Stimulated activated CD4-positive, alpha-beta T cell treated with anti-CD3 and anti-CD28 coated beads, Interleukin-1b, Interleukin-23, amount 100 ng/mL, for 48 hours (primary cell): ENCODE measurements around the gene PCSK4.
A peak's percentile ranks its signal among the peaks of the same experiment; 100 is the strongest.
"Not testable (repeated sequence)": the region's sequence is repeated elsewhere in the genome, so short reads cannot be mapped to it uniquely, and the experiment has no call there.

Experiments used
- DNase-seq: peaks from one replicate; pipeline ENCODE4 v3.0.0-alpha.2; 2020

PCSK4 gene

DNA sequence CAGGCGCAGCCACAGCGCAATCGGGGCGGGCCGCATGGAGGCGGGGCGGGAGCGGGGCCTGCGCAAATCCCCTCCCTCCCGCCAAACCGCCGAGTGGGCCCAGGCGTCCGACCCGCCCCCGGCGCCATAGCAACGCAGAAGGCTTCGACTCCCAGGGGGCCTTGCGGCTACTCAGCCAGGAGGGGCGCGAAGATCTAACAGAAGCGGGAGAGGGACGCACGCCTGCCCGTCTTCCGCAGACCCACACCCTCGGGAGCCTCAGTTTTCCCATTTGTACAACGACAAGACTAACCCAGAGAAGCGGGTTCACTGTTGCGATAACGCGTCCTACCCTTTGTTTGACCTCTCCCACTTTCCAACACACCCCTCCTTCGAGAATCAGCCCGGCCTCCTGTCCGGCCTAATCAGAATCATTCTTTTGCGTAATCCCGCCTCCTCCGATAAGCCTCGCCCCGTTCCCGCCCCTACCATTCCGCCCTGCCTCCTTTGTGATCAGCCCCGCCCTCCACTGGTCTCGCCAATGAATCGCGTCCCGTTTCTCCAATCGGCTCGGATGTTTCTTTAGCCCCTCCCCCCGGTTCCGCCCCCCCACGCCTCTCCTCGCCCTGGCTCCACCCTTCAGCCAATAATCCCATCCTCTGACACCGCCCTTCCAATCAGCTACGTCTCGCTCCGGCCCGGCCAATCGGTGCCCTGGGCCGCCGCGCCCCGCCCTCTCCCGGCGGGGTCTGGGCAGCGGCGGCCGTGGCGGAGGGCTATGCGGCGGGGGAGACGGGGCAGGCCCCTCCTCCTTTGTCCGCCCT is at the start of gene PCSK4:
PCSK4 (minus strand) TSS at position 40 of the 803 bp plus-strand sequence; CDS start at position 36, 4 bp downstream.
- peak; percentile 99 for DNase-seq

DNA sequence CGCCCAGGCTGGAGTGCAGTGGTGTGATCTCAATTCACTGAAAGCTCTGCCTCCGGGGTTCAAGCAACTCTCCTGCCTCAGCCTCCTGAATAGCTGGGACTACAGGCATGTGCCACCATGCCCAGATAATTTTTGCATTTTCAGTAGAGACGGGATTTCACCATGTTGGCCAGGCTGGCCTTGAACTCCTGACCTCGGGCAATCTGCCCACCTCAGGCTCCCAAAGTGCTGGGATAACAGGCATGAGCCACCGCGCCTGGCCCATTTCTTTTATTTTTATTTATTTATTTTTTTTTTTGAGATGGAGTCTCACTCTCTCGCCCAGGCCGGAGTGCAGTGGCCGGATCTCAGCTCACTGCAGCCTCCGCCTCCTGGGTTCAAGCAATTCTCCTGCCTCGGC is 49.6 kb upstream of the PCSK4 start:
- DNase-seq, result not testable (repeated sequence)

DNA sequence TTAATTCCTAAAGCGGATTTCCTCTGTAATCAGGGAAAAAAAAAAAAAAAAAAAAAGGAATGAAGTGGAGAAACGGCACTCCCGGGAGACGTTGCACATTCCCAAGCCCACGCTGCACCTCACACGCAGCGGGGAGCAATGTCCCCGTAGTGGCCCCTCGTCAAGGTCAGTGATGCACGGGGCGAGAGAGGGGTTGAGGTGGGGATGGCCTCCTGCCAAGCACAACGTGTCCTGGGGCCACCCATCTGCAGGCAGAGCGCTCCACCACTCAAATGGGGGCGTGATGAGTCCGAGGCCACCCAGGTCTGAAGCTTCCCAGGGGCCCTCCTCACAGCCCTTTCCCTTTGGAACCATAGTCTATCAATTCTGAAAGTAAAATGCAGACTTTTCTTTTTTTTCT is 48.8 kb upstream of the PCSK4 start:
- DNase-seq, result no peak

DNA sequence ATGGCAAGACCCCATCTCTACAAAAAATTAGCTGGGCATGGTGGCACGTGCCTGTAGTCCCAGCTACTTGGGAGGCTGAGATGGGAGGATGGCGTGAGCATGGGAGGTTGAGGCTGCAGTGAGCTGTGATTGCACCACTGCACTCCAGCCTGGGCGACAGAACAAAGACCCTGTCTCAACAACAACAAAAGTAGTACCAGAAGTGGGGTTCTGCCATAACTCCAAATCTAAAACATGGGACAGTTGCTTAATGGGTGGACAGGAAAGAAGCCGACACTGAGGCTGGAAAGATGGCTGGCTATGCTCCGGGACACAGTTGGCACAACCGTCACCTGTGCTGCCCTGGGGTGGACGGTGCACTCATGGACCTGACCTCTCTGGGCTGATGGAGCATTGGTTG is 45.5 kb upstream of the PCSK4 start:
- DNase-seq, result not testable (repeated sequence)

DNA sequence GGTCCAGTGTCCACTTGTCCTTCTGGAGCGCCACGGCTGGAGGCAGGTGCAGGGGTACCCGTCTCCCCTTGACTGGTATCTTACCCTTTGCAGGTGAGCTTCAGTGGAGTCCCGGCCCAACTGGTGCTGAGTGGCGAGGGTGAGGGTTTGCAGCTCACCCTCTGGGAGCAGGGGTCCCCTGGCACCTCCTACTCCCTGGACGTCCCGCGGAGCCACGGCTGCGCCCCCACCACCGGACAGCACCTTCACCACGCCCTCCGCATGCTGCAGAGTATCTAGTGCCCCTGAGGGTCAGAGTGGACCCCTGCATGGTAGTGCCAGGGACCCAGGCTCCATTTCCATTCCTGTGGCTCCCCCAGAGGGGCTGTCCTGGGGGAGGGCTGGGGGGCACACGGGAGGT is 44.8 kb upstream of the PCSK4 start:
- DNase-seq, result no peak

DNA sequence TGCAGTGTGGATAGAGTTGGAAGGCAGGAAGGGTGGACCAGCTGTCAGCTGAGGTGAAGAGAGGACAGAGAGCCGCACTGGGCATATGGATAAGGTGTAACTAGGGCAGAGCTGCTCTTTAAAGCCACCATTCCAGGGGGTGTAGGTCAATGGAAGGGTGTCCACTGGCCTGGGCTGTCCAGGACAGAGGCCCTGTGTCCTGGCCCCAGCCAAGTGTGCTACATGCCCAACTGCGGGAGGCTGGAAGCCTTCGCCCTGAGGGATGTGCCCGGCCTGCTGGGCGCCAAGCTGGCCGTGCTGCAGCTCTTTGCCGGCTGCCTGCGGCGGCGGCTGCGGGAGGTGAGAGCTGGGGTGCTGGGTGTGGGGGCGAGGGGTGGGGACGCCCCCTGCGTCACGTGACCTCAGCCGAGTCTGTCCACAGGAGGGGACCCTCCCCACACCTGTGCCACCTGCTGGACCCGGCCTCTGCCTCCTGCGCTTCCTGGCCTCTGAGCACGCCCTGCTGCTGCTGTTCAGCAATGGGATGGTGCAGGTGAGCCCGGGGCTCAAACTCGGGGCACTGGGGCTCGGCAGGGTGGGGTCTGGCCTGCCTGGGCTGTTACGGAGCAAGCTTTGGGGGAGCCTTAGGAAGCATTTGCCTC is 43.5 kb upstream of the PCSK4 start:
- DNase-seq, result no peak

DNA sequence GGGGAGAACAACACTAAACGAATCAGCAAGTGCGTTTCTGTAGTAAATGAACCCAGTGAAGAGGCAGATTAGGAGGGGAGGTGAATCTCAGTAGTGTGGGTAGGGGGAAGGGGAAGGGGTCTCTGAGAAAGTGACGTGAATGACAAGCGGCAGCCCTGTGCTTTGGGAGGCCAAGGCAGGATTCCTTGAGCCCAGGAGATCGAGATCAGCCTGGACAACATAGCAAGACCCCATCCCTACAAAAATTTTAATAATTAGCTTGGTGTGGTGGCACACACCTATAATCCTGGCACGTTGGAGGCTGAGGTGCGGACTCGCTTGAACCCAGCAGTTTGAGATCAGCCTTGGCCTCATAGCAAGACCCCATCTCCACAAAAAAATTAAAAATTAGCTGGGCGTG is 41.9 kb upstream of the PCSK4 start:
- DNase-seq, result no peak

DNA sequence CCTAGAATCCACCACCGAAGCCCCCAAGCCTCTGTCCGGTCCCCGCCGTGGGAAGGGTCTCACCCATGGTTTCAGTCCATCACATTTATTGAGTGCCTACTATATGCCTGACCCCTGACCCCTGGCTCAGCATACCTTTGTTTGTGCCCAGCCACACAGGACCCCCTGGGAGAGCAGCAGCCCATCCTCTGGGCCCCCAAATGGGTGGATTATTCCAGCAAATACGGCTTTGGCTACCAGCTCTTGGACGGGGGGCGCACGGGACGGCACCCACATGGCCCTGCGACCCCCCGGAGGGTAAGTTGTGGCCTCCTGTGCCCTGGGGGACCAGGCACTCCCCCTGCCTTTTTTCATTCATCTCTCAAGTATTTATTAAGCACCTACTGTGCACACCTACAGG is 41.4 kb upstream of the PCSK4 start:
- DNase-seq, result no peak

DNA sequence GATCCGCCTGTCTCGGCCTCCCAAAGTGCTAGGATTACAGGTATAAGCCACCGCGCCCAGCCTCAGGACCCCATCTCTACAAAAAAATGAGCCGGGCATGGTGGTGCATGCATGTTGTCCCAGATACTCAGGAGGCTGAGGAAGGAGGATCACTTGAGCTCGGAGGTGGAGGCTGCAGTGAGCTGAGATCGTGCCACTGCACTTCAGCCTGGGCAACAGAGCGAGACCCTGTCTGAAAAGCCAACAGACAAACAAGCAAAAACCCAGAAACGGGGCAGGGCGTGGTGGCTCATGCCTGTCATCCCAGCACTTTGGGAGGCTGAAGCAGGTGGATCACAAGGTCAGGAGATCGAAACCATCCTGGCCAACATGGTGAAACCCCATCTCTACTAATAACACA is 40.7 kb upstream of the PCSK4 start:
- not testable (repeated sequence) for DNase-seq

DNA sequence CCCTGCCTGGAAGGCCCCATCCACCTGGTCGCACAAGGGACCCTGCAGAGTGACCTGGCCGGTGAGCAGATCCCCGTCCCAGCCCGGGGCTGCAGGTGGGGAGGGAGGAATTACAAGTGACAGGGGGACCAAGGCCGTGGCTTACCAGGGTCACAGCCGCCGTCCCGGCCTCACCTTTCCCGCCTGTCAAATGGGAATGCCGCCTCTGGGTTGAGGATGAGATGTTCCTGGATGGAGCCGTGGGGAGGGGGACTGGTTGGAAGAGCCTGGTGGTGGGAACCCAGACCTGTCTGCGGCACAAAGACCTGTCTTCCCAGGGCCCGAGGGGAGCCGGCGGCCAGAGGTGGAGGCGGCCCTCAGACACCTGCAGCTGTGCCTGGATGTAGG is 39.3 kb upstream of the PCSK4 start:
- no peak for DNase-seq

DNA sequence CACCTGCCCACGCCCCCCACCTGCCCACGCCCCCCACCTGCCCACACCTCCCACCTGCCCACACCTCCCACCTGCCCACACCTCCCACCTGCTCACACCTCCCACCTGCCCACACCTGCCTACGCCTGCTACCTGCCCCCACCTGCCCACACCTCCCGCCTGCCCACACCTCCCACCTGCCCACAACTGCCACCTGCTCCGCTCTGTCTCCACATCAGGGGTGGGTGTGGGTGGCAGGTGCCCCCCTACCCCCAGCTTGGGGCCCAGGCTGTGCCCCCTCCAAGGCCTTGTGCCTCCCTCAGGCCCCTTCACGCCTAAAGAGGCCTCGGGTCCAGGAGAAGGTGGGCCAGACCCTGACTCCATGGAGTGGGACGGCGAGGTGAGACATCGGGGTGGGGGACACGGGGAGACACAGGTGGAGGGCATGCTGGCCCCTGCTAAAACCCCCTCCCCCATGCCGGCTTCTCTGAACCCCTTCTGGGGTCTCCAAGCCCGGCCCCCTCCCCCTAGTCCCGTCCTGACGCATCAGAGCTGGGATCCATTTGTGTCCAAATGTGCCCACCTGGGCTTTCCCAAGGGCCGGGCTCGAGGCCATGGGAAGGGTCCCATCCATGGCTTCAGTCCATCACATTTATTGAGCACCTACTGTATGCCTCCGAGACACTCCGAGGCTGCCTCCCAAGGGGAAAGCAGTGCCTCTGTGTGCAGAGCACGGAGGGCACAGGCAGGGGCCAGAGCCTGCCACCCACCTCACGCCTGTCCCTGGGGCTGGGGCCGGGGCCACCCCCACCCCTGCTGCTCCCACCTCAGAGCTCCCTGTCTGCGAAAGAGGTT is 38.7 kb upstream of the PCSK4 start:
- no peak for DNase-seq

DNA sequence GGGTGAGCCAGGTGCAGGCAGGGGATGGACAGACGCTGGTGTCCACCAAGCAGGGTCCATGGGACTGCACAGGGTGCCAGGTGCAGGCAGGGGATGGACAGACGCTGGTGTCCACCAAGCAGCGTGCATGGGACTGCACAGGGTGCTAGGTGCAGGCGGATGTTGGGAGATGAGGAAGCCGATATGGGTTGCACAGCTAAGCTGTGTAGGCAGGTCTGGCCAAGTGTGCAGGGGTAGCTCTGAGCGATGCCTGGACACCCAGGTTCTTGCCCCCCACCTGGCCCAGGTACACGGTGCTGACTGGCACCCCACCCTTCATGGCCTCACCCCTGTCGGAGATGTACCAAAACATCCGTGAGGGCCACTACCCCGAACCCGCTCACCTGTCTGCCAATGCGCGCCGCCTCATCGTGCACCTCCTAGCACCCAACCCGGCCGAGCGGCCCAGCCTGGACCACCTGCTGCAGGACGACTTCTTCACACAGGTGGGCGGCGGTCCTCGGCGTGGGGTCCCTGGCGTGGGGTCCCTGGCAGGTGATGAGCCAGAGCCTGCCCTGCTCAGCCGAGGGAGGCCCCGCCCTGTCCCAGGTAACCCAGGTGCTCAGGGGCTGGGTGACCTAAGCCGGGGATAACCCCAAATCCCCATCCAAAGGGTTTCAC is 37.6 kb upstream of the PCSK4 start:
- no peak for DNase-seq

DNA sequence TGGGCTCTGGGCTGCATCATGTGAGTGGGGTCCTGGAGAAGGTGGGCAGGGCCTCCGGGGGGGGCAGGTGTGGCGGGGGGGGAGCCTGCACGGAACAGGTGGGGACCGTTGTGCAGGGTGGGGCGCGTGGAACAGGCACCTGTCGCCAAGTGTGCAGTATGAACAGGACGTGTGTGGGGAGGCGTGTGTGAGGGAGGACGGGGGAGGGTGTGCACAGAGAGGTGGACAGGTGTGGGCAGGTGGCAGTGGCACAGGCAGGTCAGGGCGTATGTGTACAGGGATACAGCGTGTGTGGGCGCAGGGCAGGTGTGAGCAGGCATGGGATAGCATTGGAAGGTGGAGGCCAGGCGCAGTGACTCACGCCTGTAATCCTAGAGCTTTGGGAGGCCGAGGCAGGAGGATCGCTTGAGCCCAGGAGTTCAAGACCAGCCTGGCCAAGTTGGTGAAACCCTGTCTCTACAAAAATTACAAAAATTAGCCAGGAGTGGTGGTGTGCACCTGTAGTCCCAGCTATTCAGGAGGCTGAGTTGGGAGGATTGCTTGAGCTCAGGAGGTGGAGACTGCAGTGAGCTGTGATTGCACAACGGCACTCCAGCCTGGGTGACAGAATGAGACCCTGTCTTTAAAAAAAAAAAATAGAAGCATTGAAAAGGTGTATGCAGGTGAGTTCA is 37.0 kb upstream of the PCSK4 start:
- no peak for DNase-seq

DNA sequence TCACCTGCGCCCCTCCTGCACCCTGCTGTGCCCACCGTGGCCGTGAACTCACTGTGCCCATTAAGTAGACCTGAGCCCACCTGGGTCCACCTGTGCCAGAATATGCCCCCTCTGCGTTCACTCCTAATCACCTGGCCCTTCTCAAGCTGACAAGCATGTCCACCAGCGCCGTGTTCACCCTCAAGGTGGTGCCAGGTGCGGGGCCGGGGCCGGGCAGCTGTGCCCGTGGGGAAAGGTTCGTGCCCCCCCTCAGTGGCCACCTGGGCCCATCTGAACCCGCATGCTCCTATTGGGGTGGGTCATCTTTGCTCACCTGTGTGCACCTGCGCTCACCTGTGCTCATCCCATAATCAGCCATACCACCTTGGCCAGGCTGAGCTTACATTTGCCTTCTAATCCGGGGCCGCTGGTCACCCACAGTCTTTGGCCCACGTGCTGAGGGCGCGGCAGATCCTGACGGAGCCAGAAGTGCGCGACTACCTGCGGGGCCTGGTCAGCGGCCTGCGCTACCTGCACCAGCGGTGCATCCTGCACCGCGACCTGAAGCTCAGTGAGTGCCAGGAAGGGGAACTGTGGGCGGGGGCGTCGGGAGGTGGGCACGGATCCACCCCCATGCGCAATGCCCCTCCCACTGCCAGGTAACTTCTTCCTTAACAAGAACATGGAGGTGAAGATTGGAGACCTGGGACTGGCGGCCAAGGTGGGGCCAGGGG is 36.1 kb upstream of the PCSK4 start:
- no peak for DNase-seq

DNA sequence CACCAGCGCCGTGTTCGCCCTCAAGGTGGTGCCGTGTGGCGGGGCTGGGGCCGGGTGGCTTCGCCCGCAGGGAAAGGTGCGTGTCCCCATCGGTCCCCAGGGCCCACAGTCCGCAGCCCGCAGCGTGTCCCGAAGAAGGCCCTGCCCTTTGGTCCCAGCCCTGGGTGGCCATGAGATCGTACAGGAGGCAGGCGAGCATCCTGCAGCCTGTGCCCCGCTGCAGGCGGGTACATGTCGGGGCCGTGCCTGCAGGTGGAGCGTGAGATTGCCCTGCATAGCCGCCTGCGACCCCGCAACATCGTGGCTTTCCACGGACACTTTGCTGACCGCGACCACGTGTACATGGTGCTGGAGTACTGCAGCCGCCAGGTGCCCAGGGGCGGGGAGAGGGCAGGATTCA is 35.2 kb upstream of the PCSK4 start:
- no peak for DNase-seq

DNA sequence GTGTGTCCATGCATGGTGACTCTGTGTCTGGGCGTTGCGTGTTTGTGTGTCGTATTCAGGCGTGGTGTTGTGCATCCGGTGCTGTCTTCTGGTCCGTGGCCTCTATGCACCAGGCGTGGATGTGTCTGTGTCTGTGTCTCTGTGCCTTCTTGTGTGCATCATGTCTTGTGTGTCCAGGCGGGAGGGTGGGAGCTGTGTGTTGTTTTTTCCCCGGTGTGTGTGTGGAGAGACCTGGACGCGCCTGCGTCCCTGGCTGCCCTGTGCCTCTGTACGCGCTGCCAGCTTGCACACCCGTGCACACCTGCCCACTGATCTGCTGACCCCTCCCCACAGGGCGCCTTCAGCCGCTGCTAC is 34.8 kb upstream of the PCSK4 start:
- no peak for DNase-seq

DNA sequence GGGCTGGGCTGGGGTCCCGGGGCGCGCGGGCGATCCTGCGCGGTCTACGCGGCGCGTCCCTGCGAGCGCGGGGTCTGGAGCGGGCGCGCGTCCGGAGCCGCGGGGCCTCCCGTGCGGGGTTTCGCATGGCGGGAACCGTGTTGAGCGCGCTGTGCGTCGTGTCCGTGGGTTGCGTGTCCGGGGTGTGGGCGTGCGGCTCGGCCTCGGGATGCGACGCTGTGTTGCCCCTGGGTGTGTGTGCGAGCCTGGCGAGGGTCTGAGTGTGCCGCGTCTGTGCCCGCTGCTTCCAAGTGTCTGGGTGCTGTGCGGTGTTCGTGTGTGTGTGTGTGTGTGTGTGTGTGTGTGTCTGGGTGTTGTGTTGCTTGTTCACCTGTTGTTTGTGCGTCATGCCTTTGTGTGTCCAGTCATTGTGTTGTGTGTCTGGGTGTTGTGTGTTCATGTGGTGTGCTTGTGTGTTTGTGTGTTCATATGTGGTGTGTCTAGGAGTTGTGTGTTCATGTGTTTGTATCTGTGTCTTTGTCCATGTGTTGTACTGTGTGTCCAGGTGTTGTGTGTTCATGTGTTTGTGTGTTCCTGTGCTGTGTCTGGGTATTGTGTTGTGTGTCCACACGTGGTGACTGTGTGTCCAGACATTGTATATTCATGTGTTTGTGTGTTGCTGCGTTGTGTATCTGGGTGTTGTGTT is 34.3 kb upstream of the PCSK4 start:
- no peak for DNase-seq

DNA sequence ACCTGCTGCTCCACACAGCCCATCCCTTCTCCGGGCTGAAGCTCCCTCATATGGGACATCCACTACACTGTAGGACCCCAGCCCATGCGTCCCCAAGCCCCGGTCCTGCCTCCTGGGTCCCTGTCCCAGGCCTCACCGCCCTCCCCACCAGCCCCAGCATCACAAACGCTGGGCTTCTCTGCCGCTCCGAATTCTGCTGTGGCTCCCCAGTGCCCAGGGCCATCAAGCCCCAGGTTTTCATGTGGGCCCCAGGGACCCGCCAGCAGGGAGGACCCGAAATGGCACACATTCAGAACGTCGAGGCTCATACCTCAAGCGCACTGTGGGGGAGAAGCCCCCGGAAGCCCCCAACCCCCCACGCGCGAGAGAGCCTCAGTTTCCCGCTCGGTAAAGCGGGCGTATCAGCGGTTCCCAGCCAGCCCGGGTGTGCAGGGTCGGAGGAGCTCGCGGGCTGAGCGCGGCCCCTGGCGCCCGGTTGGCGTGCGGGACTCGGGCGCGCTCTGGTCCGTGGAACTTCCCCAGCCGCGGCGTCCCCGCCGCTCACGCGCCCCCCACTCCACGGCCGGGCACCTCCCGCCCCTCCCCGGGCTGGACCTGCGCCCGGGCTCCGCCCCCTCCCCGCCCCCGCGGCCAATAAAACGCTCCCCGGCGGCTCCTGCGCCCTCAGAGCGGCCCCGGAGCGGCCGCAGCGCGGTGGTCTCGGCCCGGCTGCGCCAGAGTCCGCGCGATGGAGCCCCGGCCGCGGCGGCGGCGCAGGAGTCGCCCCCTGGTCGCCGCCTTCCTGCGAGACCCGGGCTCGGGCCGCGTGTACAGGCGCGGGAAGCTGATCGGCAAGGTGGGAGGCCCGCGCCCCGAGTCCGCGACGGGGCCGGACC is 33.5 kb upstream of the PCSK4 start, which contains the start of gene PLK5:
PLK5 (plus strand) TSS at position 666 of the 875 bp plus-strand sequence. CDS start 2,920 bp downstream, outside the sequence.
- DNase-seq, result no peak

DNA sequence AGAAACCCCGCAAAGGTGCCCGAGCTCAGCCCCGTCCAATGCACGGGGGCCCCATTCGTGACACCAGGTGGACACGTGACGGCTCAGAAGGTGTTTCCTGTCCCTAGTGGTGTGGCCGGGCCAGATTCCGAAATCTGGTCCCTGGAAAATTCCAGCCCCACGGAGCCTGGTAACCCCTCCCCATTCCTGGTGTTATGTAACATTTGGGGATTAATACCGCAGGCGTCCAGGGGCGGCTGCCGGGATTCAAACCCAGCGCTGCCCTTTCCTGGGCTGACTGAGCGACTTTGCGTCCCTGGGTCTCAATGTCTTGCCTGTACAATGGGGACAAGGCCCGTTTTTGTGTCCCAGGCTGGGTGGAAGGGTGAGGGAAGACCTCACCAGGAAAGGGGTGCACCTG is 32.7 kb upstream of the PCSK4 start:
- no peak for DNase-seq

DNA sequence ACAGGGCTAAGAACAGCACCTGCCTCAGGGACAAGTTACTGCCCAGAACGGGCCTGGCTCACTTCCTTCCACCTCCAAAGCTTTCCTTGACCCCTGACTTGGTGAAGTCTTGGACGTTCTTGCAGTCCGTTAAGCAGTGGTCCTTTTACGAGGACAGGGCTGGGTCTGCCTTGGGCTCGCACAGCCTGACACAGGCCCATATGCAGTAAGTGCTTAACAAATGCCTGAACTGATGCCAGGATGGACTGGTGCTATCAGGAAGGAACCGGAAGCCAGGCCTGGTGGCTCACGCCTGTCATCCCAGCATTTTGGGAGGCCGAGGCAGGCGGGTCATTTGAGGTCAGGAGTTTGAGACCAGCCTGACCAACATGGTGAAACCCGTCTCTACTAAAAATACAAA is 31.9 kb upstream of the PCSK4 start:
- no peak for DNase-seq
